IPS DF 4.7 (cell line): Measurements from ENCODE around the gene NUTF2.
A peak's percentile ranks its signal among the peaks of the same experiment; 100 is the strongest.

Experiments
- DNase-seq: peaks from one replicate; pipeline ENCODE4 v3.0.0-alpha.2; 2013; ENCODE audit warnings: low spot score; ENCODE audit errors: extremely low read depth

The NUTF2 gene

DNA sequence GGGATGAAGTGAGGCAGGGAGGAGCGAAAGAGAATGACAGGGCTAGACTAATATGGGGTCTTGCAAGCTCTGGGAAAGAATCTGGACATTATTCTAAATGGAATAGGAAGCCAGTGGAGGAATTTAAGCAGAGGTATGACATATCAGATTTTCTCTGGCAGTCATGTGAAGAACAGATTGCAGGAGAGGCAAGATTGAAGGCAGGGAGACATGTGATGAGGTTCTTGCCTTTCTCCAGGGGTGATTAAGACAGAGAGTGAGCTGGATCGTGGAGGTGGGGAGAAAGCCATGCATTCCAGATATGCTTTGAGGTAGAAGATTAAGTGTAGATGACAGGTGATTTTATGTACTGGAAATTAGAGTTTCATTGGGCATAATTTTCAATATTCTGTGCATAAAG lies 8.9 kb upstream of the NUTF2 start:
- DNase-seq: no peak

- DNase-seq: no peak
Observed at GRCh38 chr16:67841198-67841815, 5.4 kb upstream of the NUTF2 start.

DNA sequence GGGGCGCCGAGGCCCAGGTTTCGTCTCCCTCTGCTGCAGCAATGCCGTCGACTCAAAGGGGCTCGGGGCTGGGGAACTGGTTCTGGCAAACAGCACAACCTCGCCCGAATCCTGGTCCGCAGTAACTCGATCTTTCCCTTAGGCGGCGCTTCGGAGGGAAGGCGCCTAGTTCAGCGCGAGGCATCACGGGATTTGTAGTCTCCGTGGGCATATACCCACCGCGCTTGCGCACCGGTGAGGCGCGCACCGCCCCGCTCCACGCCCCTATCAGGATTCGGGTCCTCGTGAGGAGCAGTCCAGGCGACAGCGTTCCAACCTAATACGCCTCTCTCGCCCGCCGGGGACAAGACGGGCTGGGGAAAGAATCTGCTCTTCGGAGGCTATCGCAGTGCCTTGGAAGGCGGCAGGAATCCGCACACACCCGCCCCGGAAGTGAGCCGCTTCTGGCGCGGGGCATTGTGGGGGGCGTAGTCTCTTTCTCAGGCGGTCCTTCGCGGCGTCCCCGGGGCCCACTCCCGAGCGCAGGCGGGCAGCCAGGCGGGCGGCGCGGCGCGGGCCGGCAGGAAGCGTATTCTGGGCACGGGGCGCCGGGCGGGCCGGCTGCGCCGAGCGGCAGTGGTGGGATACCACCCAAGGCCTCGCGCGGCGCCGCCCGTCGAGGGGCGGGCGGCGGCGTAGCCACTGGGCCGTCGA lies 4.8 kb upstream of the NUTF2 start, which contains the start of gene THAP11:
TSS of gene THAP11 (plus strand) at position 505 of the 693 bp plus-strand sequence. CDS start 235 bp downstream, outside the sequence.
- DNase-seq: peak; percentile 87

GRCh38 chr16:67842509-67843342 lies 4.0 kb upstream of the NUTF2 start:
- DNase-seq: no peak

- no peak for DNase-seq
Observed at GRCh38 chr16:67843343-67843765, 3.4 kb upstream of the NUTF2 start.

DNA sequence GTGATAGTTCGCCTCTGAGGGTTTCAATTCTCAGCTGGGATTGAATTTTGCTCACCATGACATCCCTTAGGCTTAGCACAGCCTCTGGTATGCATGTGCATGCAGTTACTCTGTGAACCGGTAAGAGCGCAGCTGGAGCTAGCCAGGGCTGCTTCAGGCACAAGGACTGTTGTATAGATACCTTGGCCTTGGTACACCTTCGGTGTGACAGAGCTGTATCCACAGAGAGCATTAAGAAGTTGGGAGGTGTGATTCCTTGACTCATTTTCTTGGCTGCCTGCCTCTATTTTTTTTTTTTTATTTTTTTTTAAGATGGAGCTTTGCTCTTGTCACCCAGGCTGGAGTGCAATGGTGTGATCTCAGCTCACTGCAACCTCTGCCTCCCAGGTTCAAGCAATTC lies 2.2 kb upstream of the NUTF2 start:
- DNase-seq: no peak

GRCh38 chr16:67845291-67846062 lies 1.3 kb upstream of the NUTF2 start:
- DNase-seq: no peak

DNA sequence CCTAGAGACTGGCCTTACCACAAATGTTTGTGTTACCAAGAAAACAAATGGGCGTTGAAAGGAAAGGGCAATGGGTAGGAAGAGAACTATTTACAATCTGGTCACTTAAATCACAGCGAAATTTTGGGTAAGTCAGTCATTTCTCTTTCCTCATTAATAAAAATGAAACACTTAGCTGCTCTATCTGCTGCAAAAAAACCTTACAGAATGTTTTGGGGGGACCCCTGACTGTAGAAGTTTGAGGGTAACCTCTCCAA lies 742 bp upstream of the NUTF2 start:
- no peak for DNase-seq

GRCh38 chr16:67847064-67847861 lies 530 bp downstream of the NUTF2 start, which contains the start of gene CENPT:
Gene CENPT (minus strand): TSS chr16:67847693. CDS start chr16:67833859, 13,834 bp downstream.
- no peak for DNase-seq

DNA sequence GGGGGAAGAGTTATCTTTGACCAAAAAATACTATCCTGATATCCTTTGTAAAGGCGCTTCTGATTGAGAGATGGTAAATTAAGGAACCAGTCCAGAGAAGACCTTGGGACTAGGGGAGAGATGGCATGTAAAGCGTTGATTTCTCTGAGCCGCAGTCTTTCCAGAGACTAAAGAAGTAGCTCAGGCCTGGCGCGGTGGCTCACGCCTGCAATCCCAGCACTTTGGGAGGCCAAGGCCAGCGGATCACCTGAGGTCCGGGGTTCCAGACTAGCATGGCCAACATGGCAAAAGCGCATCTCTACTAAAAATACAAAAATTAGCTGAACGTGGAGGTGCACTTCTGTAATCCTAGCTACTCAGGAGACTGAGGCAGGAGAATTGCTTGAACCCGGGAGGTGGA lies 1.4 kb downstream of the NUTF2 start:
- DNase-seq: no peak

DNA sequence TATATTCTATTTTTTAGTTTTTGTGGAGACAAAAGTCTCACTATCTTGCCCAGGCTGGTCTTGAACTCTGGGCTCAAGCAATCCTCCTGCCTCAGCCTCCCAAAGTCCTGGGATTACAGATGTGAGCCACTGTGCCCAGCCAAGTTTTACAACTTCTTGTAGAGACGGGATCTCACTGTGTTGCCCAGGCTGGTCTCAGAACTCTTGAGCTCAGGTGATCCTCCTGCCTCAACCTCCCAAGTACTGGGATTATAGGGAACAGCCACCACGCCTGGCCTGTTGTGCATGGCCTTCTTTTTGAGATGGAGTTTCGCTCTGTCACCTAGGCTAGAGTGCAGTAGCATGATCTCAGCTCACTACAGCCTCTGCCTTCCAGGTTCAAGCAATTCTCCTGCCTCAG lies 6.9 kb downstream of the NUTF2 start:
- no peak for DNase-seq

DNA sequence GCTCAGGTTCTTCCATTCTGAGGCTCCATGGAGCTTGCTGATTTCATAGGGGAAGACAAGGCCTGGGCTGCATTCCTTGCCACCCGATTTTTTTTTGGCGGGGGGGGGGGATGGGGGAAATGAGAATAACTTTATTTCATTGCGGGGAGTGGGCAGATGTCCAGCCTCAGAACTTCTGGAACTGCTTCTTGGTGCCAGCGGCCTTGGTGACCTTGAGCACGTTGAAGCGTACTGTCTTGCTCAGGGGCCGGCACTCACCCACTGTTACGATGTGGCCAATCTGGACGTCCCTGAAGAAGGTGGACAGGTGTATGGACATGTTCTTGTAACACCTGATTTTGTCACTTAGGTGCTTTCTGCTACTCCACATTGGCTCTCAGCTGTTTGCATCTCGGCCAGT lies 9.1 kb downstream of the NUTF2 start:
- no peak for DNase-seq

DNA sequence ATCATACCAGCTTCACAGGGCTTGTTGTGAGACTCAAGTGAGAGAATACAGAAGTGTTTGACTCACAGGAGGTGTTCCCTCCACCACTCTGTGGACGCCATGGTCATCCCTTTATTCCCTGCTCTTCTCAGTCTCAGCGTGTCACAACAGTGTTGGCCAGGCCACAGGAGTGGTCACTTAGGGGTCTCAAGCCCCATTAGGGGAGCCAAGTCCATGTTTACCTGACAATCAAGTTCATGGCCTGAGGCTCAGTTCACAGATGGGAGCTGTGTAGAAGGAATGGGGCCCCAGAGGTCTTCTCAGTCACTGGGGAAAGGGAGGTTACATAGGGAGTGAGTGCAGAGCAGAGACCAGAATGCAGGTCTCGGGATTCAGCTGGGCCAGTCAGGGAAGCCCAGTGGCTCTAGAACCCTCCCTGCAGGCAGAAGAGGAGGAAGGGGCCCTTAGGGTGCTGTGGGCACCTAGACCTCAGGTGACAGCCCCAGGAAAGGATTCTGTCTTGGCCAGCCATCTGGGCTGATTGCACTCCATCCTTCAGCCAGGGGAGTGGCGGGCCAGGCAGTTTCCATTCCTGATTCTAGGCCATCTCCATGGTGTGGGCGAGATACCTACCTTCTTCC lies 10.3 kb downstream of the NUTF2 start:
- no peak for DNase-seq

DNA sequence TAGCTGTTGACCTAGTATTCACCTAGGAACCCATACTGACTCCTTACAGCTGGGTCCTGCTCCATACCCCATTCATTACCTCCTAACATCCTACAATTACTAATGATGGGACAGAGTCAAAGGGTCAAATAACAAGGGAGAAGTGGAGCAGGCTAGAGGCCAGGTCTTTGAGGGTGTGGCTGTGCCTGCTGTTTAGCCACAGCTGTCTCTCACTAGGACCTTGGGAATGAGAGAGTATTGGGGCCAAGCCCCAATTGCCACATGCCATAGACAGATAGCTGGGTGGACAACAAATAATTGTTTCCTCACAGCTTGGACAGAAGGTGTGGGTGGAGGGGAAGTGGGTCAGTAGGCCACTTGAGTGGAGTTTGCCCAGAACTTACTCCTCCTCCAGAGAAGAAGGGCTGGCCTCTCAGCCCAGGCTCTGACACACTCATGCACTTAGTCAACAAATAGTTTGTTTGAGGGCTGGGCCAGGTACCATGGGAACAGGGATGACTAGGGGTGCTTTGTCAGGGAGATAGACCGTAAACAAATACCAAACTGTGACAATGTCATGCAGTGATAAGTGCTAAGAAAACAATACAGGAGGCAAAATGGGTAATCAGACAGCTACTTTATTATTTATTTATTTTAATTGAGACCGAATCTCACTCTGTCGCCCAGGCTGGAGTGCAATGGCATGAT lies 11.0 kb downstream of the NUTF2 start:
- no peak for DNase-seq

GRCh38 chr16:67858500-67858899 lies 11.8 kb downstream of the NUTF2 start:
- no peak for DNase-seq

GRCh38 chr16:67860589-67861398 lies 14.1 kb downstream of the NUTF2 start:
- no peak for DNase-seq

DNA sequence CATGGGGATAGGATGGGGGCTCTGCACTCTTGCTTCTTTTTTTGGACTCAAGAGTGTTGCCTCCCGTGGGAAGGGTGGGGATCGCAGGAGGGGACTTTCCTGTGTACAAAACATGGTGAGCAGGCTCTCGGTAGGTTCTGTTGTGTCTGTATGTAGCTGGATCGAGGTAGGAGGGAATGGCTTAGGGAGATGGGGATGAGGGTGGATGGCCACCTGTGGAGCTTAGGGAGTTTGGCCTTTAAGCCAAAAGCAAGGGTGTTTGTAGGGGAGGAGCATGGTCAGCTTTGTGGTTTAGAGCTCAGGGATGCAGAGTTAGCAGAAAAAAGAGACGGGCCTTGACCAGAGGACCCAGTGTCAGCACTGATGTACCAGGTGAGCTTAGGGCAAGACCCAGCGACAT lies 15.1 kb downstream of the NUTF2 start:
- no peak for DNase-seq

DNA sequence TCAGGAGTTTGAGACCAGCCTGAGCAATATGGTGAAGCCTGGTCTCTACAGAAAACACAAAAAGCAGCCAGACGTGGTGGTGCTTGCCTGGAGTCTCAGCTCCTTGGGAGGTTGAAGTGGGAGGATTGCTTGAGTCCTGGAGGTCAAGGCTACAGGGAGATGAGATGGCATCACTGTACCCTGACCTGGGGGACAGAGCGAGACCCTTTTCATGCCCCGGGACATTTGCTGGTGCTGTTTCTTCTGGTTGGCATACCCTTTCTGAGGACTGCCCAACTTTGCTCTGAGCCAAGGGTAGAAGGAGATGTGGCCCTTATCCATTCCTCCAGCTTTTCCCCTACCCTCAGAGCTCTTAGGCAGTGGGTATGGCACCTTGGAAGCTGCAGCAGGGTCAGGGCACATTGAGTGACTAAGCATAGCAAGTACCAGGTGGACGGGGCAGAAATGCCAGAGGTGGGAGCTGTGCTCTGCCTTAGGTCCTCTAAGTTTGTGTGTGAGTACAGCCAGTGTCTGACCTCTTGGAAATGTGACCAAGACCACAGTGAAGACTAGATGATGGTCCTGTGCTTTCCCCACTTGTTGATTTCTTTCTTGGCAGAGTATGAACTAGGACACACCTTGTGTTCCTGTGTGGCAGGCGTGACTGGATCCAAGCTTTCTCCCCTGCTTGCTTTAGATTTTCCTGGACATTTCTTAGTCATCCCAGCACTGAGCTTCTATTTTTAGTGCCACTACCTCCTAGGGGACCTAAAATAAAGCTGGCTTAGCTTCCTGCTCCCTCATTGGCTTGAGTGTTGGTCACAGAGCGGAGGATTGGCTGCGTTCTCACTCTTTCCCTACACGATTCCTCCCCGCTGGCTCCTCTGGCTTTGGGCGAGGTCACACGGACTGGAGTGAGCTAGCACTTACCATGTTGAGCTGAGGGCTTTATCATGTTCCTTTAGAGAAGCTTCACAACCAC lies 16.2 kb downstream of the NUTF2 start:
- DNase-seq: no peak
